ENCODE results near the gene MRPL22. TPM values are rescaled to one million over a fixed set of nuclear protein-coding genes. Genes with fewer than 3 reads are reported as not detected.
A peak's percentile ranks its signal among the peaks of the same experiment; 100 is the strongest.
"Not testable (repeated sequence)": the region's sequence is repeated elsewhere in the genome, so short reads cannot be mapped to it uniquely, and the experiment has no call there.

MRPL22 gene
- total and polyA plus RNA-seq, 3 experiments from 2014 or later, result 87.2 to 90.2 (median 88.5) TPM

DNA sequence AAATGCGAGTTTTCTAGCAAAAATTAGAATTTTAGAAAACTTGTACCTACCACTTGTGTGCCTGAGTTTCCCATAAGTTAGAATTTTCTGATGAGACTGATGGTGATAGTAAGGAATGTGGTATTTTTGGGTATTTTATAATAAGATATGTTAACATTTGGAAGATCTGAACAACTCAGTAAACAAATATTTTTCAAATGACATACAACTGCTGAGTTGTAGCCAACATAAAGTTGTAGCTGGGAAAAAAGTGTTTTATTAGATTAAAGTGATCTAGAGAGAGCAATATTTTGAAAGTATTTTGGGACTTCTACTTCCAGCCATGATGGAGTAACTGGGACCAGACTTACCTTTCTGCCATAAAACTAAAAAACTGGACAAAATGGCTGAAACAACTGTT is 40.8 kb upstream of the MRPL22 start:
- Mint-ChIP-seq H3K9me3 (no peaks in the 10 kb centered on the region), H3K27me3 (no peaks in the 10 kb centered on the region), H3K4me3 (no peak overlapping the region), H3K36me3 (peaks cover 15 to 94% (median 21%) of the 10 kb centered on the region in 3 donors), H3K4me1 (no peaks in the 10 kb centered on the region), H3K27ac (no peak overlapping the region)
- Histone ChIP-seq H3K4me1 (ENCODE audit: insufficient read depth, low read length) (no peaks in the 10 kb centered on the region), H3K27ac (ENCODE audit: low read depth, low read length) (no peak overlapping the region), H3K36me3 (ENCODE audit: insufficient read depth, low read length) (peaks cover 41% of the 10 kb centered on the region), H3K9me3 (ENCODE audit: low read length) (no peaks in the 10 kb centered on the region), H3K4me3 (ENCODE audit: low read length) (no peak overlapping the region), H3K27me3 (ENCODE audit: insufficient read depth, low read length, poor library complexity, severe bottlenecking) (no peaks in the 10 kb centered on the region)
- POLR2A ChIA-PET, result no interaction called here
- DNase-seq, result no peak
- CTCF ChIA-PET, result no interaction called here

DNA sequence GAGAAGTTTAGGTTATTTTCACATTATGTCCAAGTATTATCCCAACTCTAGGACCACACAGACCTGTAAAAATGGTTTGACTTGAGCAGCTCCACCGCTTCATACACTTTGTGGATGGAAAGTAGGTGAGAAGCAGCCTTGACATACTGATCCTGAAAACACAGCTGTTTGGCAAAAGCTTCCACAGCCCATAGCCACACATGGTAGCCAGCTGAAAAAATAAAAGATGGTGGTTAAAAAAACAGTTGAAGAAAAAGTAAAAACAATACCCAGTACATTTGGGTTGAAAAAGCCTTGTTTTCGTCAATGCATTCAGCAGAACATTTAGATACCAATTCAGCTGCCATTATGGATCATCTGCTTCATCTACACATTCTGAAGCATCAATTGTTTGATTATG is 39.6 kb upstream of the MRPL22 start:
- H3K36me3 Mint-ChIP-seq, result peaks cover 11 to 92% (median 18%) of the 10 kb centered on the region in 3 donors
- H3K9me3 ChIP-seq (ENCODE audit: low read length), result no peaks in the 10 kb centered on the region
- peaks cover 42% of the 10 kb centered on the region for H3K36me3 ChIP-seq (ENCODE audit: insufficient read depth, low read length)
- H3K27ac ChIP-seq (ENCODE audit: low read depth, low read length), result no peak overlapping the region
- H3K27me3 ChIP-seq (ENCODE audit: insufficient read depth, low read length, poor library complexity, severe bottlenecking), result no peaks in the 10 kb centered on the region
- H3K27ac Mint-ChIP-seq, result no peak overlapping the region
- ChIA-PET POLR2A (no interaction called here), CTCF (no interaction called here)
- H3K9me3 Mint-ChIP-seq, result no peaks in the 10 kb centered on the region
- no peak overlapping the region for H3K4me3 ChIP-seq (ENCODE audit: low read length)
- DNase-seq, result no peak
- no peaks in the 10 kb centered on the region for H3K27me3 Mint-ChIP-seq
- no peak overlapping the region for H3K4me3 Mint-ChIP-seq
- no peaks in the 10 kb centered on the region for H3K4me1 Mint-ChIP-seq
- H3K4me1 ChIP-seq (ENCODE audit: insufficient read depth, low read length), result no peaks in the 10 kb centered on the region

GRCh38 chr5:154901913-154902312 is 39.0 kb upstream of the MRPL22 start:
- no peaks in the 10 kb centered on the region for H3K27me3 Mint-ChIP-seq
- Histone ChIP-seq H3K4me1 (ENCODE audit: insufficient read depth, low read length) (no peaks in the 10 kb centered on the region), H3K4me3 (ENCODE audit: low read length) (no peak overlapping the region), H3K27ac (ENCODE audit: low read depth, low read length) (no peak overlapping the region), H3K9me3 (ENCODE audit: low read length) (no peaks in the 10 kb centered on the region), H3K36me3 (ENCODE audit: insufficient read depth, low read length) (peaks cover 49% of the 10 kb centered on the region), H3K27me3 (ENCODE audit: insufficient read depth, low read length, poor library complexity, severe bottlenecking) (no peaks in the 10 kb centered on the region)
- no peak overlapping the region for H3K4me3 Mint-ChIP-seq
- ChIA-PET CTCF (no interaction called here), POLR2A (no interaction called here)
- peaks cover 11 to 93% (median 18%) of the 10 kb centered on the region in 3 donors for H3K36me3 Mint-ChIP-seq
- H3K4me1 Mint-ChIP-seq, result no peaks in the 10 kb centered on the region
- no peaks in the 10 kb centered on the region for H3K9me3 Mint-ChIP-seq
- DNase-seq, result no peak
- H3K27ac Mint-ChIP-seq, result no peak overlapping the region

DNA sequence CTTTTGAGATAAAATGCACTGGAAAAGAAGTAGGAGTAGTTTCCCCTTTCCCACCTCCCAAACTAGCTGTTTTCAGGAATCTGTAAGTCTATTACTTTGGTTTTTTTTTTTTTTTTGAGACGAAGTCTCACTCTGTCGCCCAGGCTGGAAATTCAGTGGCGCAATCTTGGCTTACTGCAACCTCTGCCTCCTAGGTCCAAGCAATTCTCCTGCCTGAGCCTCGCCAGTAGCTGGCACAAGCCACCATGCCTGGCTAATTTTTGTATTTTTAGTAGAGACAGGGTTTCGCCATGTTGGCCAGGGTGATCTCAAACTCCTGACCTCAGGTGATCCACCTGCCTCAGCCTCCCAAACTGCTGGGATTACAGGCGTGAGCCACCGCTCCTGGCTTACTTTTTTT is 35.3 kb upstream of the MRPL22 start:
- H3K27ac ChIP-seq (ENCODE audit: low read depth, low read length); H3K4me3 ChIP-seq (ENCODE audit: low read length); H3K4me3 Mint-ChIP-seq; H3K4me1 ChIP-seq (ENCODE audit: insufficient read depth, low read length); DNase-seq; H3K9me3 Mint-ChIP-seq; POLR2A ChIA-PET; H3K9me3 ChIP-seq (ENCODE audit: low read length); H3K4me1 Mint-ChIP-seq; H3K27me3 Mint-ChIP-seq; H3K27me3 ChIP-seq (ENCODE audit: insufficient read depth, low read length, poor library complexity, severe bottlenecking): not testable (repeated sequence)
- Mint-ChIP-seq H3K27ac (peak overlapping the region in 1 of 8 donors; percentile 48), H3K36me3 (peaks cover 11 to 89% (median 21%) of the 10 kb centered on the region in 3 donors)
- H3K36me3 ChIP-seq (ENCODE audit: insufficient read depth, low read length), result peaks cover 25% of the 10 kb centered on the region
- CTCF ChIA-PET, result interaction anchor here (2.0 kb wide), 1 partner anchor 14 kb away, joined by 6 read pairs; no protein-coding TSS in a partner anchor

DNA sequence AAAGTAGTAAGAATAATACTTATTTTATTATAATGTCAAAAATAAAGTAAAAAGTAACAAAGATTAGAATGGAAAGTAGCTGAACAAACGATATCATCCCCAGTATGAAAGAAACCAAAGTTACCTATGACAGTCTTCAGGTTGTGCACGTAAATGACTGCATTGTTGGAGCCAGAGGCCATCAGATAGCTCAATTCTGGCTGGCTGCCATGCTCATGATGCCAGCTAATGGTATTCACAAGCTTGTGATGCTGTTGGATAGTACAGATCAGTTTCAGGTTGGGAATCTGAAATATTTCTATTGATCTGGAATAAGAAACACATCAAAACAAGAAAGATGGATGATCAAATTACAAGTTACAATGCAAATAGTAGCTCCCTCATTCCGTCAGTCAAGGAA is 24.0 kb upstream of the MRPL22 start:
- POLR2A ChIA-PET, result no interaction called here
- no peak overlapping the region for H3K27ac ChIP-seq (ENCODE audit: low read depth, low read length)
- no peak for DNase-seq
- Mint-ChIP-seq H3K36me3 (peaks cover 0 to 74% (median 18%) of the 10 kb centered on the region in 3 donors), H3K9me3 (no peaks in the 10 kb centered on the region), H3K4me1 (no peaks in the 10 kb centered on the region), H3K27me3 (no peaks in the 10 kb centered on the region), H3K4me3 (no peak overlapping the region), H3K27ac (no peak overlapping the region)
- H3K36me3 ChIP-seq (ENCODE audit: insufficient read depth, low read length), result peaks cover 31% of the 10 kb centered on the region
- no peaks in the 10 kb centered on the region for H3K4me1 ChIP-seq (ENCODE audit: insufficient read depth, low read length)
- CTCF ChIA-PET, result interaction anchor here (1.2 kb wide), 1 partner anchor 15 kb away, joined by 3 read pairs; no protein-coding TSS in a partner anchor
- H3K27me3 ChIP-seq (ENCODE audit: insufficient read depth, low read length, poor library complexity, severe bottlenecking), result no peaks in the 10 kb centered on the region
- H3K9me3 ChIP-seq (ENCODE audit: low read length), result no peaks in the 10 kb centered on the region
- no peak overlapping the region for H3K4me3 ChIP-seq (ENCODE audit: low read length)

DNA sequence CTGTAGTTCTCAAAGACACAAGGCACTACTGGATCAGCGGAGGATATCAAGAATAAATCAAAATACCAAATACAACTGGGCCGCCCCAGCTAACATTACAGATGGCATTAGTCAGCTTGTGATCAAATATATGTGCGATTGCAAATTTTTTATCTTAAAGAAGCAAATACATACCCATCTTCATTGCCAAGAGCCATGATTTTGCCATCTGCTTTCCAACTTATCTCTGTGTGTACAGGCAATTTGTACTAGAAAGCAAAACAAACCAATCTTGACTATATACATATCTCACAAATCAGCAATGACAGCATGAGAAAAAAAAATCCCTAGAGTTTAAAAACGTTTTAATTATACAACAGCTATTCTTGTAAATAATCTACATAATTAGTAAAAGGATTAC is 23.1 kb upstream of the MRPL22 start:
- no peaks in the 10 kb centered on the region for H3K9me3 ChIP-seq (ENCODE audit: low read length)
- Mint-ChIP-seq H3K36me3 (peaks cover 0 to 66% (median 17%) of the 10 kb centered on the region in 3 donors), H3K4me1 (no peaks in the 10 kb centered on the region), H3K9me3 (no peaks in the 10 kb centered on the region), H3K27me3 (no peaks in the 10 kb centered on the region), H3K27ac (no peak overlapping the region), H3K4me3 (no peak overlapping the region)
- H3K27me3 ChIP-seq (ENCODE audit: insufficient read depth, low read length, poor library complexity, severe bottlenecking), result no peaks in the 10 kb centered on the region
- peaks cover 23% of the 10 kb centered on the region for H3K36me3 ChIP-seq (ENCODE audit: insufficient read depth, low read length)
- POLR2A ChIA-PET, result no interaction called here
- no peak for DNase-seq
- no peaks in the 10 kb centered on the region for H3K4me1 ChIP-seq (ENCODE audit: insufficient read depth, low read length)
- H3K4me3 ChIP-seq (ENCODE audit: low read length), result no peak overlapping the region
- CTCF ChIA-PET, result interaction anchor here (1.2 kb wide), 1 partner anchor 14 kb away, joined by 3 read pairs; no protein-coding TSS in a partner anchor
- H3K27ac ChIP-seq (ENCODE audit: low read depth, low read length), result no peak overlapping the region

DNA sequence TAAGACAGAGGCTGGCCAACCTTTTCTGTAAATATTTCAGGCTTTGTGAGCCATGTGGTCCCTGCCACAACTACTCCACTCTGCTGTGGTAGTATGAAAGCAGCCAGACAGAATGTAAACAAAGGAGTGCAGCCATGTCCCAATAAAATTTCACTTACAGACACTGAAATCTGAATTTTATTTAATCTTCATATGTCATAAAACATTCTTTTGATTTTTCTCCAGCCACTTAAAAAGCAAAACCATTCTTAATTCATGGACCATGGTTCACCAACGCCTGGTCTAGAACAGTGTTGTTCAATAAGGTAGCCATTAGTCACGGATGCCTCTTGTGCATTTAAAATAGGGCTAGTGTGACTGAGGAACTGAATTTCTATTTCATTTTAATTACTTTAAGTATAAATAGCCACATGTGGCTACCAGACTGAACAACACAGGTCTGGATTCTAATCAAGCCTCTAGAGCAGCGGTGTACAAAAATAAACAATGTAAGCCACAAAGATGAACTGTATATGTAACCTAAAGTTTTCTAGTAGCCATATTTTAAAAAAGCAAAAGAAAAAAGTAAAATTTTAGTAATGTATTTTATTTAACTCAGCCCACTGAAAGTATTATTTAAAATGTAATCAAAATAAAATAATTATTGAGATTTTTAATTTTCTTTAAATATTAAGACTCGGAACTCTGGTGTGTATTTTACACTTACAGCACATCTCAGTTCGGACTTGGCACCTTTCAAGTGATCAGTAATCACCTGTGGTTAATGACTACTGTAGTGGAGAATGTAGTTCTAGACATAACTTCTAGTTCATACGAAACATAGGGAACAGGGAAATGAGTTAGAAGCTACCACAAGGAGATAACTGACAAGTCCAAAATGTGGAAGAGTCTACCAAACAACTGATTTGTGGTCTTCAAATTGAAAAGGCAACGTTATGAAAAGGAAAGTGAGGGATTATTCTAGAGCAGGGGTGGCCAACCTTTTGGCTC is 17.1 kb upstream of the MRPL22 start:
- Histone ChIP-seq H3K4me1 (ENCODE audit: insufficient read depth, low read length) (no peaks in the 10 kb centered on the region), H3K9me3 (ENCODE audit: low read length) (no peaks in the 10 kb centered on the region), H3K27me3 (ENCODE audit: insufficient read depth, low read length, poor library complexity, severe bottlenecking) (no peaks in the 10 kb centered on the region), H3K4me3 (ENCODE audit: low read length) (no peak overlapping the region), H3K36me3 (ENCODE audit: insufficient read depth, low read length) (peaks cover 26% of the 10 kb centered on the region), H3K27ac (ENCODE audit: low read depth, low read length) (no peak overlapping the region)
- CTCF ChIA-PET, result no interaction called here
- Mint-ChIP-seq H3K27me3 (no peaks in the 10 kb centered on the region), H3K36me3 (peaks cover 9 to 77% (median 24%) of the 10 kb centered on the region in 3 donors), H3K4me1 (no peaks in the 10 kb centered on the region), H3K27ac (no peak overlapping the region), H3K9me3 (no peaks in the 10 kb centered on the region), H3K4me3 (no peak overlapping the region)
- no peak for DNase-seq
- POLR2A ChIA-PET, result no interaction called here

DNA sequence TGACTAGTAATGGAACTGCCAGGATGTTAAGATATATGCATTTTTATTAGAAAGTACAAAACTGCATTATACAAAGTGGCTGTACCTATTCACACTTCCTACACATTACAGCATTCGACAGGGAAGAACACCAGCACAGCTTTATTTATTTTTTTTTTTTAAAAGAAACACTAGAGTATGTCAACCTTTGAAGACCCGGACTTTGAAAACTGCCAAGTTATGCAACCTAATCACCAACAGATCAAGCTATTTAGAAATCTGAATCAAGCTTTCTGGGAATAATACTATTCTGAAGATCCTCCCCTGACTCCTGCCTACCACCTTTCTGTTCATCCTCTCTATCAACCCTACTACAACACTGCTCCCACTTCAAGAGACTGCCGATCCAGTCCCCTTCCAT is 7.3 kb upstream of the MRPL22 start:
- Mint-ChIP-seq H3K27ac (peak overlapping the region in 1 of 8 donors; percentile 51), H3K4me3 (no peak overlapping the region), H3K4me1 (peaks cover 25 to 38% (median 28%) of the 10 kb centered on the region in 3 donors), H3K36me3 (peaks cover 3 to 50% (median 16%) of the 10 kb centered on the region in 3 donors), H3K27me3 (no peaks in the 10 kb centered on the region), H3K9me3 (no peaks in the 10 kb centered on the region)
- POLR2A ChIA-PET, result no interaction called here
- peaks cover 13% of the 10 kb centered on the region for H3K4me1 ChIP-seq (ENCODE audit: insufficient read depth, low read length)
- H3K27me3 ChIP-seq (ENCODE audit: insufficient read depth, low read length, poor library complexity, severe bottlenecking), result no peaks in the 10 kb centered on the region
- CTCF ChIA-PET, result no interaction called here
- H3K9me3 ChIP-seq (ENCODE audit: low read length), result no peaks in the 10 kb centered on the region
- peaks cover 18% of the 10 kb centered on the region for H3K36me3 ChIP-seq (ENCODE audit: insufficient read depth, low read length)
- no peak overlapping the region for H3K27ac ChIP-seq (ENCODE audit: low read depth, low read length)
- DNase-seq, result no peak
- no peak overlapping the region for H3K4me3 ChIP-seq (ENCODE audit: low read length)
